ENCODE results near the gene MARS1.

- TF ChIP-seq, protein P1, sequence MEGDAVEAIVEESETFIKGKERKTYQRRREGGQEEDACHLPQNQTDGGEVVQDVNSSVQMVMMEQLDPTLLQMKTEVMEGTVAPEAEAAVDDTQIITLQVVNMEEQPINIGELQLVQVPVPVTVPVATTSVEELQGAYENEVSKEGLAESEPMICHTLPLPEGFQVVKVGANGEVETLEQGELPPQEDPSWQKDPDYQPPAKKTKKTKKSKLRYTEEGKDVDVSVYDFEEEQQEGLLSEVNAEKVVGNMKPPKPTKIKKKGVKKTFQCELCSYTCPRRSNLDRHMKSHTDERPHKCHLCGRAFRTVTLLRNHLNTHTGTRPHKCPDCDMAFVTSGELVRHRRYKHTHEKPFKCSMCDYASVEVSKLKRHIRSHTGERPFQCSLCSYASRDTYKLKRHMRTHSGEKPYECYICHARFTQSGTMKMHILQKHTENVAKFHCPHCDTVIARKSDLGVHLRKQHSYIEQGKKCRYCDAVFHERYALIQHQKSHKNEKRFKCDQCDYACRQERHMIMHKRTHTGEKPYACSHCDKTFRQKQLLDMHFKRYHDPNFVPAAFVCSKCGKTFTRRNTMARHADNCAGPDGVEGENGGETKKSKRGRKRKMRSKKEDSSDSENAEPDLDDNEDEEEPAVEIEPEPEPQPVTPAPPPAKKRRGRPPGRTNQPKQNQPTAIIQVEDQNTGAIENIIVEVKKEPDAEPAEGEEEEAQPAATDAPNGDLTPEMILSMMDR (IDR thresholded peaks at IDR 0.05; ENCODE audit: poor library complexity) = no peak
- no peak for TF ChIP-seq EZH2 (IDR thresholded peaks at IDR 0.05; ENCODE audit: borderline replicate concordance)
These were observed 31.3 kb downstream of the MARS1 start for GRCh38 chr12:57518920-57519795.

Measured in hepatocyte (in vitro differentiated cells).